Measurements from ENCODE around the gene SRPK2.

- no peak for TF ChIP-seq POLR2A (IDR thresholded peaks at IDR 0.05)
- no peak for TF ChIP-seq CTCF (IDR thresholded peaks at IDR 0.05)
- TF ChIP-seq POLR2AphosphoS5 (IDR thresholded peaks at IDR 0.05) = no peak
Measured at GRCh38 chr7:105396566-105396965, 7.8 kb upstream of the SRPK2 start.

Data from sigmoid colon (tissue), 4 donors.